ENCODE measurements around the gene CALCOCO2. TPM values are rescaled to one million over a fixed set of nuclear protein-coding genes. Genes with fewer than 3 reads are reported as not detected.
A peak's percentile ranks its signal among the peaks of the same experiment; 100 is the strongest.

CALCOCO2 gene
- total and polyA plus RNA-seq, 2 of the 13 experiments (the other 11 are each of a cell fraction or from before 2014, with no cell fraction given), result 72.9 to 111 TPM

DNA sequence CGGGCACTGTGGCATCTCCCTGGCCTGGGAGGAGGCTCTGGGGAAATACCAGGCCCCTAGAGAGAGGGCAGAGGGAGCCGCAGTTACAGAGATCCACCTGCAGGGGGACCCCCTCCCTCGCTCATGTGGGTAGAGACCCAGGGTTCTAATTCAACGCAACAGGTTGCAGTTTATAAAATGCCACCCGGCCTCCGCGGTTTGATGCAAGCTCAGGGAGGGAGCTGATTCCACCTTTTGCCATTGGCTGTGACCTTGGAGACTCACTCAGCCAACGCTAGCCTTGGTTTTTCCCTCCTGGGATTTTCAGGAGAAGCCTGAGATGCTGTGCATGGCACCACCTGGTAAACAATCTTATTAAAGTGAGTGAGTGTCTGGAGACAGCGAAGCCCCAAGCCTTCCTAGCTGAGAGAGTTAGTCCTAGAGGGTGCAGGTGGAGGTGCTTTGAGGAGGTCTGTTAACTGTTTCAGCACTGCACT is 25.9 kb upstream of the CALCOCO2 start (continued):
- TF ChIP-seq, protein P1, sequence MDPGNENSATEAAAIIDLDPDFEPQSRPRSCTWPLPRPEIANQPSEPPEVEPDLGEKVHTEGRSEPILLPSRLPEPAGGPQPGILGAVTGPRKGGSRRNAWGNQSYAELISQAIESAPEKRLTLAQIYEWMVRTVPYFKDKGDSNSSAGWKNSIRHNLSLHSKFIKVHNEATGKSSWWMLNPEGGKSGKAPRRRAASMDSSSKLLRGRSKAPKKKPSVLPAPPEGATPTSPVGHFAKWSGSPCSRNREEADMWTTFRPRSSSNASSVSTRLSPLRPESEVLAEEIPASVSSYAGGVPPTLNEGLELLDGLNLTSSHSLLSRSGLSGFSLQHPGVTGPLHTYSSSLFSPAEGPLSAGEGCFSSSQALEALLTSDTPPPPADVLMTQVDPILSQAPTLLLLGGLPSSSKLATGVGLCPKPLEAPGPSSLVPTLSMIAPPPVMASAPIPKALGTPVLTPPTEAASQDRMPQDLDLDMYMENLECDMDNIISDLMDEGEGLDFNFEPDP (CRISPR knock-in tag; conservative IDR thresholded peaks at IDR 0.05), result no peak
- TF ChIP-seq GATAD2A (CRISPR knock-in tag; IDR thresholded peaks at IDR 0.05) (peak; percentile 46), ZSCAN29 (CRISPR knock-in tag; conservative IDR thresholded peaks at IDR 0.05) (no peak), NFRKB (IDR thresholded peaks at IDR 0.05) (no peak), SMC3 (IDR thresholded peaks at IDR 0.05; ENCODE audit: low read length) (peak; percentile 97), ZBTB38 (CRISPR knock-in tag; IDR thresholded peaks at IDR 0.05) (no peak), ZSCAN25 (CRISPR knock-in tag; IDR thresholded peaks at IDR 0.05) (peak; percentile 26; the same call in 1 of the 2 replicates), ZSCAN20 (CRISPR knock-in tag; IDR thresholded peaks at IDR 0.05; ENCODE audit: borderline replicate concordance) (no peak), SATB2 (CRISPR knock-in tag; IDR thresholded peaks at IDR 0.05) (no peak), ZBTB20 (CRISPR knock-in tag; IDR thresholded peaks at IDR 0.05; ENCODE audit: borderline replicate concordance, low read depth) (no peak), ZFP36 (IDR thresholded peaks at IDR 0.05; ENCODE audit: borderline replicate concordance, low read depth, low read length, partially characterized antibody) (peak; percentile 8), ZNF552 (CRISPR knock-in tag; IDR thresholded peaks at IDR 0.05; ENCODE audit: borderline replicate concordance) (no peak), SOX5 (CRISPR knock-in tag; IDR thresholded peaks at IDR 0.05; ENCODE audit: borderline replicate concordance) (0 out of 2 replicates have a peak, but pooled peaks have one; percentile 23), ZFP62 (CRISPR knock-in tag; IDR thresholded peaks at IDR 0.05) (no peak), POLR2AphosphoS5 (IDR thresholded peaks at IDR 0.05; ENCODE audit: low read depth, low read length) (no peak), KDM3A (CRISPR knock-in tag; IDR thresholded peaks at IDR 0.05; ENCODE audit: low read depth) (0 out of 2 replicates have a peak, but pooled peaks have one; percentile 30), HNRNPH1 (optimal IDR thresholded peaks at IDR 0.05; ENCODE audit: low read depth, low read length) (no peak), ZNF30 (CRISPR knock-in tag; IDR thresholded peaks at IDR 0.05) (no peak), MTA3 (CRISPR knock-in tag; IDR thresholded peaks at IDR 0.05) (no peak), KLF16 (CRISPR knock-in tag; IDR thresholded peaks at IDR 0.05) (peak in 1 of 2 experiments; percentile 40; a peak in 1 of 4 replicates), NR3C1 (CRISPR knock-in tag; IDR thresholded peaks at IDR 0.05) (no peak), CBX5 (CRISPR knock-in tag; IDR thresholded peaks at IDR 0.05; ENCODE audit: borderline replicate concordance) (peak; percentile 42; the same call in 1 of the 2 replicates)
- TF ChIP-seq, protein P2, sequence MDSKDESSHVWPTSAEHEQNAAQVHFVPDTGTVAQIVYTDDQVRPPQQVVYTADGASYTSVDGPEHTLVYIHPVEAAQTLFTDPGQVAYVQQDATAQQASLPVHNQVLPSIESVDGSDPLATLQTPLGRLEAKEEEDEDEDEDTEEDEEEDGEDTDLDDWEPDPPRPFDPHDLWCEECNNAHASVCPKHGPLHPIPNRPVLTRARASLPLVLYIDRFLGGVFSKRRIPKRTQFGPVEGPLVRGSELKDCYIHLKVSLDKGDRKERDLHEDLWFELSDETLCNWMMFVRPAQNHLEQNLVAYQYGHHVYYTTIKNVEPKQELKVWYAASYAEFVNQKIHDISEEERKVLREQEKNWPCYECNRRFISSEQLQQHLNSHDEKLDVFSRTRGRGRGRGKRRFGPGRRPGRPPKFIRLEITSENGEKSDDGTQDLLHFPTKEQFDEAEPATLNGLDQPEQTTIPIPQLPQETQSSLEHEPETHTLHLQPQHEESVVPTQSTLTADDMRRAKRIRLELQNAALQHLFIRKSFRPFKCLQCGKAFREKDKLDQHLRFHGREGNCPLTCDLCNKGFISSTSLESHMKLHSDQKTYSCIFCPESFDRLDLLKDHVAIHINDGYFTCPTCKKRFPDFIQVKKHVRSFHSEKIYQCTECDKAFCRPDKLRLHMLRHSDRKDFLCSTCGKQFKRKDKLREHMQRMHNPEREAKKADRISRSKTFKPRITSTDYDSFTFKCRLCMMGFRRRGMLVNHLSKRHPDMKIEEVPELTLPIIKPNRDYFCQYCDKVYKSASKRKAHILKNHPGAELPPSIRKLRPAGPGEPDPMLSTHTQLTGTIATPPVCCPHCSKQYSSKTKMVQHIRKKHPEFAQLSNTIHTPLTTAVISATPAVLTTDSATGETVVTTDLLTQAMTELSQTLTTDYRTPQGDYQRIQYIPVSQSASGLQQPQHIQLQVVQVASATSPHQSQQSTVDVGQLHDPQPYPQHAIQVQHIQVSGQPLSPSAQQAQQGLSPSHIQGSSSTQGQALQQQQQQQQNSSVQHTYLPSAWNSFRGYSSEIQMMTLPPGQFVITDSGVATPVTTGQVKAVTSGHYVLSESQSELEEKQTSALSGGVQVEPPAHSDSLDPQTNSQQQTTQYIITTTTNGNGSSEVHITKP (CRISPR knock-in tag; IDR thresholded peaks at IDR 0.05; ENCODE audit: low read depth), result no peak
- TF ChIP-seq, protein P3, sequence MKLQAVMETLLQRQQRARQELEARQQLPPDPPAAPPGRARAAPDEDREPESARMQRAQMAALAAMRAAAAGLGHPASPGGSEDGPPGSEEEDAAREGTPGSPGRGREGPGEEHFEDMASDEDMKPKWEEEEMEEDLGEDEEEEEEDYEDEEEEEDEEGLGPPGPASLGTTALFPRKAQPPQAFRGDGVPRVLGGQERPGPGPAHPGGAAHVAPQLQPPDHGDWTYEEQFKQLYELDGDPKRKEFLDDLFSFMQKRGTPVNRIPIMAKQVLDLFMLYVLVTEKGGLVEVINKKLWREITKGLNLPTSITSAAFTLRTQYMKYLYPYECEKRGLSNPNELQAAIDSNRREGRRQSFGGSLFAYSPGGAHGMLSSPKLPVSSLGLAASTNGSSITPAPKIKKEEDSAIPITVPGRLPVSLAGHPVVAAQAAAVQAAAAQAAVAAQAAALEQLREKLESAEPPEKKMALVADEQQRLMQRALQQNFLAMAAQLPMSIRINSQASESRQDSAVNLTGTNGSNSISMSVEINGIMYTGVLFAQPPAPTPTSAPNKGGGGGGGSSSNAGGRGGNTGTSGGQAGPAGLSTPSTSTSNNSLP (IDR thresholded peaks at IDR 0.05; ENCODE audit: low read depth, low read length), result peak; percentile 65
- TF ChIP-seq, protein P4, sequence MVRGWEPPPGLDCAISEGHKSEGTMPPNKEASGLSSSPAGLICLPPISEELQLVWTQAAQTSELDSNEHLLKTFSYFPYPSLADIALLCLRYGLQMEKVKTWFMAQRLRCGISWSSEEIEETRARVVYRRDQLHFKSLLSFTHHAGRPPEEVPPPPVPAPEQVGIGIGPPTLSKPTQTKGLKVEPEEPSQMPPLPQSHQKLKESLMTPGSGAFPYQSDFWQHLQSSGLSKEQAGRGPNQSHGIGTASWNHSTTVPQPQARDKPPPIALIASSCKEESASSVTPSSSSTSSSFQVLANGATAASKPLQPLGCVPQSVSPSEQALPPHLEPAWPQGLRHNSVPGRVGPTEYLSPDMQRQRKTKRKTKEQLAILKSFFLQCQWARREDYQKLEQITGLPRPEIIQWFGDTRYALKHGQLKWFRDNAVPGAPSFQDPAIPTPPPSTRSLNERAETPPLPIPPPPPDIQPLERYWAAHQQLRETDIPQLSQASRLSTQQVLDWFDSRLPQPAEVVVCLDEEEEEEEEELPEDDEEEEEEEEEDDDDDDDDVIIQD (CRISPR knock-in tag; IDR thresholded peaks at IDR 0.05; ENCODE audit: low read depth), result no peak
